GM23248 (cell line): Measurements from ENCODE around the gene C5orf63.

ENCODE experiments used
- EZH2 ChIP-seq: fragments of 200-600 bp; sonication (generic); IDR thresholded peaks from 2 replicates; pipeline ENCODE4 v1.6.1; 2018; ENCODE audit warnings: antibody characterized with exemption, mild to moderate bottlenecking; ENCODE audit not compliant: insufficient read depth, poor library complexity, severe bottlenecking
- EZH2phosphoT487 ChIP-seq: fragments of 200-600 bp; sonication (generic); IDR thresholded peaks from 2 replicates; pipeline ENCODE4 v1.6.1; 2018; ENCODE audit warnings: antibody characterized with exemption, moderate library complexity, mild to moderate bottlenecking, low read depth; ENCODE audit not compliant: insufficient read depth

GRCh38 chr5:127085796-127086195 lies 12.5 kb upstream of the C5orf63 start:
- no peak for TF ChIP-seq EZH2
- no peak for TF ChIP-seq EZH2phosphoT487
